SK-N-DZ (cell line): Measurements from ENCODE around the gene AKAP12.
"Not testable (repeated sequence)": the region's sequence is repeated elsewhere in the genome, so short reads cannot be mapped to it uniquely, and the experiment has no call there.

Experiments used
- DNase-seq: peaks from one replicate; pipeline ENCODE4 v3.0.0-alpha.2; 2015; ENCODE audit warnings: low spot score

AKAP12 gene

GRCh38 chr6:151341476-151342195 lies 101.9 kb downstream of the AKAP12 start:
- DNase-seq, result no peak

- not testable (repeated sequence) for DNase-seq
These were observed 103.0 kb downstream of the AKAP12 start for GRCh38 chr6:151342750-151343149.

GRCh38 chr6:151349651-151350270 lies 110.0 kb downstream of the AKAP12 start:
- no peak for DNase-seq

- no peak for DNase-seq
These were observed 110.8 kb downstream of the AKAP12 start for GRCh38 chr6:151350442-151351145.

- DNase-seq, result no peak
These were observed 111.5 kb downstream of the AKAP12 start for GRCh38 chr6:151351146-151351700.

GRCh38 chr6:151351731-151352130 lies 112.0 kb downstream of the AKAP12 start:
- no peak for DNase-seq

- DNase-seq, result no peak
These were observed 112.9 kb downstream of the AKAP12 start for GRCh38 chr6:151352410-151353396.

GRCh38 chr6:151353795-151354194 lies 114.0 kb downstream of the AKAP12 start:
- DNase-seq, result no peak

GRCh38 chr6:151356983-151357382 lies 117.2 kb downstream of the AKAP12 start:
- DNase-seq, result not testable (repeated sequence)

GRCh38 chr6:151357758-151358436 lies 118.1 kb downstream of the AKAP12 start:
- no peak for DNase-seq

- DNase-seq, result no peak
These were observed 118.7 kb downstream of the AKAP12 start for GRCh38 chr6:151358475-151358874.

GRCh38 chr6:151359486-151359885 lies 119.7 kb downstream of the AKAP12 start:
- no peak for DNase-seq

- no peak for DNase-seq
These were observed 125.5 kb downstream of the AKAP12 start for GRCh38 chr6:151365233-151365632.

GRCh38 chr6:151370509-151371078 lies 130.8 kb downstream of the AKAP12 start:
- DNase-seq, result no peak

- no peak for DNase-seq
These were observed 132.4 kb downstream of the AKAP12 start for GRCh38 chr6:151372164-151372563.

GRCh38 chr6:151374036-151374683 lies 134.4 kb downstream of the AKAP12 start:
- DNase-seq, result no peak

- no peak for DNase-seq
These were observed 136.1 kb downstream of the AKAP12 start for GRCh38 chr6:151375833-151376232.

- no peak for DNase-seq
These were observed 136.7 kb downstream of the AKAP12 start for GRCh38 chr6:151376440-151376839.

- no peak for DNase-seq
These were observed 137.3 kb downstream of the AKAP12 start for GRCh38 chr6:151377095-151377494.
